ENCODE data around the gene NFIL3. TPM values are rescaled to one million over a fixed set of nuclear protein-coding genes. Genes with fewer than 3 reads are reported as not detected.

The NFIL3 gene
- total and polyA plus RNA-seq, 2 experiments from 2014 or later = 4.1 to 7.5 TPM

- H3K4me2 ChIP-seq = no peak overlapping the region
- no peak overlapping the region for H2AFZ ChIP-seq
- no peaks in the 10 kb centered on the region for H3K36me3 ChIP-seq (ENCODE audit: insufficient read depth)
- peaks cover 8% of the 10 kb centered on the region; the same call in 2 of the 3 replicates for H3K9me3 Mint-ChIP-seq
- peaks cover 6% of the 10 kb centered on the region for H3K36me3 Mint-ChIP-seq (ENCODE audit: low read depth)
- H3K4me3 Mint-ChIP-seq = no peak overlapping the region
- ATAC-seq = no peak; the same call in 2 of the 3 replicates
- 0 out of 2 replicates have a peak, but pooled peaks cover 7% of the 10 kb centered on the region for H3K9me2 ChIP-seq (ENCODE audit: insufficient read depth)
- H3K4me1 ChIP-seq (ENCODE audit: insufficient read depth) = no peaks in the 10 kb centered on the region
- H3K79me2 ChIP-seq (replicated peaks; ENCODE audit: insufficient read depth) = no peaks in the 10 kb centered on the region
- H3K27me3 Mint-ChIP-seq (ENCODE audit: insufficient read depth, low read depth, poor library complexity) = peaks cover 2% of the 10 kb centered on the region
- H3K27ac Mint-ChIP-seq = no peak overlapping the region
- H3F3A ChIP-seq (replicated peaks; ENCODE audit: low read depth) = no peaks in the 10 kb centered on the region
- no peak for DNase-seq (ENCODE audit: low spot score)
- H3K27ac ChIP-seq (ENCODE audit: low read depth) = no peak overlapping the region
- H3K4me1 Mint-ChIP-seq = peaks cover 5% of the 10 kb centered on the region; the same call in 2 of the 3 replicates
- no peak overlapping the region for H3K4me3 ChIP-seq
- TF ChIP-seq EZH2phosphoT487 (IDR thresholded peaks at IDR 0.05; ENCODE audit: unreplicated experiment) (no peak), JUNB (IDR thresholded peaks at IDR 0.05; ENCODE audit: unreplicated experiment) (no peak), STAT1 (IDR thresholded peaks at IDR 0.05; ENCODE audit: unreplicated experiment) (no peak), POLR2AphosphoS5 (IDR thresholded peaks at IDR 0.05; ENCODE audit: low read depth) (no peak), ZNF331 (CRISPR knock-in tag; IDR thresholded peaks at IDR 0.05; ENCODE audit: low read depth) (no peak), EZH2 (IDR thresholded peaks at IDR 0.05; ENCODE audit: low read depth, unreplicated experiment) (no peak), ZNF114 (CRISPR knock-in tag; IDR thresholded peaks at IDR 0.05) (no peak), ETS1 (IDR thresholded peaks at IDR 0.05) (no peak), NANOG (IDR thresholded peaks at IDR 0.05; ENCODE audit: borderline replicate concordance) (no peak), ZNF462 (CRISPR knock-in tag; IDR thresholded peaks at IDR 0.05) (no peak), CREB1 (CRISPR knock-in tag; IDR thresholded peaks at IDR 0.05; ENCODE audit: low read depth) (no peak)
- TF ChIP-seq, protein P1, sequence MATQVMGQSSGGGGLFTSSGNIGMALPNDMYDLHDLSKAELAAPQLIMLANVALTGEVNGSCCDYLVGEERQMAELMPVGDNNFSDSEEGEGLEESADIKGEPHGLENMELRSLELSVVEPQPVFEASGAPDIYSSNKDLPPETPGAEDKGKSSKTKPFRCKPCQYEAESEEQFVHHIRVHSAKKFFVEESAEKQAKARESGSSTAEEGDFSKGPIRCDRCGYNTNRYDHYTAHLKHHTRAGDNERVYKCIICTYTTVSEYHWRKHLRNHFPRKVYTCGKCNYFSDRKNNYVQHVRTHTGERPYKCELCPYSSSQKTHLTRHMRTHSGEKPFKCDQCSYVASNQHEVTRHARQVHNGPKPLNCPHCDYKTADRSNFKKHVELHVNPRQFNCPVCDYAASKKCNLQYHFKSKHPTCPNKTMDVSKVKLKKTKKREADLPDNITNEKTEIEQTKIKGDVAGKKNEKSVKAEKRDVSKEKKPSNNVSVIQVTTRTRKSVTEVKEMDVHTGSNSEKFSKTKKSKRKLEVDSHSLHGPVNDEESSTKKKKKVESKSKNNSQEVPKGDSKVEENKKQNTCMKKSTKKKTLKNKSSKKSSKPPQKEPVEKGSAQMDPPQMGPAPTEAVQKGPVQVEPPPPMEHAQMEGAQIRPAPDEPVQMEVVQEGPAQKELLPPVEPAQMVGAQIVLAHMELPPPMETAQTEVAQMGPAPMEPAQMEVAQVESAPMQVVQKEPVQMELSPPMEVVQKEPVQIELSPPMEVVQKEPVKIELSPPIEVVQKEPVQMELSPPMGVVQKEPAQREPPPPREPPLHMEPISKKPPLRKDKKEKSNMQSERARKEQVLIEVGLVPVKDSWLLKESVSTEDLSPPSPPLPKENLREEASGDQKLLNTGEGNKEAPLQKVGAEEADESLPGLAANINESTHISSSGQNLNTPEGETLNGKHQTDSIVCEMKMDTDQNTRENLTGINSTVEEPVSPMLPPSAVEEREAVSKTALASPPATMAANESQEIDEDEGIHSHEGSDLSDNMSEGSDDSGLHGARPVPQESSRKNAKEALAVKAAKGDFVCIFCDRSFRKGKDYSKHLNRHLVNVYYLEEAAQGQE (IDR thresholded peaks at IDR 0.05; ENCODE audit: unreplicated experiment) = no peak
- TF ChIP-seq, protein P2, sequence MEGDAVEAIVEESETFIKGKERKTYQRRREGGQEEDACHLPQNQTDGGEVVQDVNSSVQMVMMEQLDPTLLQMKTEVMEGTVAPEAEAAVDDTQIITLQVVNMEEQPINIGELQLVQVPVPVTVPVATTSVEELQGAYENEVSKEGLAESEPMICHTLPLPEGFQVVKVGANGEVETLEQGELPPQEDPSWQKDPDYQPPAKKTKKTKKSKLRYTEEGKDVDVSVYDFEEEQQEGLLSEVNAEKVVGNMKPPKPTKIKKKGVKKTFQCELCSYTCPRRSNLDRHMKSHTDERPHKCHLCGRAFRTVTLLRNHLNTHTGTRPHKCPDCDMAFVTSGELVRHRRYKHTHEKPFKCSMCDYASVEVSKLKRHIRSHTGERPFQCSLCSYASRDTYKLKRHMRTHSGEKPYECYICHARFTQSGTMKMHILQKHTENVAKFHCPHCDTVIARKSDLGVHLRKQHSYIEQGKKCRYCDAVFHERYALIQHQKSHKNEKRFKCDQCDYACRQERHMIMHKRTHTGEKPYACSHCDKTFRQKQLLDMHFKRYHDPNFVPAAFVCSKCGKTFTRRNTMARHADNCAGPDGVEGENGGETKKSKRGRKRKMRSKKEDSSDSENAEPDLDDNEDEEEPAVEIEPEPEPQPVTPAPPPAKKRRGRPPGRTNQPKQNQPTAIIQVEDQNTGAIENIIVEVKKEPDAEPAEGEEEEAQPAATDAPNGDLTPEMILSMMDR (conservative IDR thresholded peaks at IDR 0.05; ENCODE audit: low read depth in 2 of 2) = no peak
- H3K27me3 ChIP-seq (ENCODE audit: insufficient read depth) = no peaks in the 10 kb centered on the region
- H4K20me1 ChIP-seq (replicated peaks; ENCODE audit: insufficient read depth) = no peaks in the 10 kb centered on the region
Observed at GRCh38 chr9:91443321-91443993, 19.8 kb upstream of the NFIL3 start.

Data from GM23338 (cell line).